OCI-LY1 (cell line): ENCODE data around the gene JUNB.

Experiments
- H2AFZ ChIP-seq: fragments of 200-600 bp; sonication (generic), shearing (Covaris generic); 2 replicates; pipeline ENCODE4 v1.6.0; 2014; ENCODE audit warnings: antibody characterized with exemption, mild to moderate bottlenecking, low read length
- H3F3A ChIP-seq: fragments of 200-600 bp; sonication (generic), shearing (Covaris generic); 2 replicates; pipeline ENCODE4 v1.6.0; 2014; ENCODE audit warnings: mild to moderate bottlenecking, antibody characterized with exemption, low read length, moderate library complexity; ENCODE audit not compliant: insufficient read depth
- H3K27ac ChIP-seq: fragments of 200-600 bp; sonication (generic); 2 replicates; pipeline ENCODE4 v1.5.1; 2014; ENCODE audit warnings: low read length, mixed run types, mild to moderate bottlenecking, low read depth; ENCODE audit not compliant: poor library complexity, severe bottlenecking
- H3K27me3 ChIP-seq: fragments of 200-600 bp; sonication (generic); 2 replicates; pipeline ENCODE4 v1.6.0; 2014; ENCODE audit warnings: antibody characterized with exemption, mild to moderate bottlenecking, low read length, moderate library complexity; ENCODE audit not compliant: insufficient read depth
- H3K36me3 ChIP-seq: fragments of 200-600 bp; sonication (generic); 2 replicates; pipeline ENCODE4 v1.6.1; 2014; ENCODE audit warnings: mild to moderate bottlenecking, antibody characterized with exemption, low read length, moderate library complexity, mixed read lengths; ENCODE audit not compliant: insufficient read depth
- H3K4me1 ChIP-seq: fragments of 200-600 bp; sonication (generic); 2 replicates; pipeline ENCODE4 v1.5.1; 2014; ENCODE audit warnings: mild to moderate bottlenecking, low read length, moderate library complexity; ENCODE audit not compliant: insufficient read depth, severe bottlenecking
- H3K4me2 ChIP-seq: fragments of 200-600 bp; sonication (generic), shearing (Covaris generic); 2 replicates; pipeline ENCODE4 v1.6.1; 2014; ENCODE audit warnings: low read length
- H3K4me3 ChIP-seq: fragments of 200-600 bp; sonication (generic); 2 replicates; pipeline ENCODE4 v1.5.1; 2014; ENCODE audit warnings: low read length, low read depth, mild to moderate bottlenecking, mixed read lengths; ENCODE audit not compliant: poor library complexity, severe bottlenecking
- H3K79me2 ChIP-seq: fragments of 200-600 bp; shearing (Covaris generic); 2 replicates; pipeline ENCODE4 v1.6.1; 2016; ENCODE audit warnings: mixed run types, low read length, mixed read lengths; ENCODE audit not compliant: insufficient read depth
- H3K9ac ChIP-seq: fragments of 200-600 bp; sonication (generic), shearing (Covaris generic); 2 replicates; pipeline ENCODE4 v1.6.1; 2014; ENCODE audit warnings: mild to moderate bottlenecking, low read length, mixed read lengths
- H3K9me2 ChIP-seq: fragments of 200-600 bp; sonication (generic), shearing (Covaris generic); 2 replicates; pipeline ENCODE4 v1.6.1; 2014; ENCODE audit warnings: low read depth, mild to moderate bottlenecking, low read length, mixed read lengths
- H3K9me3 ChIP-seq: fragments of 200-600 bp; shearing (Covaris generic); 2 replicates; pipeline ENCODE4 v1.6.1; 2014; ENCODE audit warnings: low read length, mixed read lengths
- H4K20me1 ChIP-seq: fragments of 200-600 bp; sonication (generic), shearing (Covaris generic); 2 replicates; pipeline ENCODE4 v1.6.0; 2016; ENCODE audit warnings: mild to moderate bottlenecking, low read length; ENCODE audit not compliant: insufficient read depth
- CTCF ChIP-seq: fragments of 200-600 bp; sonication (generic), shearing (Covaris generic); IDR thresholded peaks from 2 replicates; pipeline ENCODE4 v1.5.1; 2017; ENCODE audit warnings: mild to moderate bottlenecking, antibody characterized with exemption, low read length, moderate library complexity, mixed read lengths
- EZH2 ChIP-seq: fragments of 200-600 bp; sonication (generic), shearing (Covaris generic); IDR thresholded peaks from 2 replicates; pipeline ENCODE4 v1.8.0; 2017; ENCODE audit warnings: borderline replicate concordance, mixed run types, mild to moderate bottlenecking, antibody characterized with exemption, low read length, moderate library complexity, mixed read lengths

JUNB gene

GRCh38 chr19:12767666-12768065 lies 23.6 kb upstream of the JUNB start:
- Histone ChIP-seq H3K4me1 (peaks cover 12% of the 10 kb centered on the region), H3K79me2 (no peaks in the 10 kb centered on the region), H4K20me1 (no peaks in the 10 kb centered on the region), H3K27me3 (no peaks in the 10 kb centered on the region), H2AFZ (no peak overlapping the region), H3K27ac (no peak overlapping the region), H3K36me3 (0 out of 2 replicates have a peak, but pooled peaks cover 6% of the 10 kb centered on the region), H3K9me3 (no peaks in the 10 kb centered on the region), H3K9ac (no peak overlapping the region), H3K4me3 (no peak overlapping the region), H3K9me2 (no peaks in the 10 kb centered on the region), H3F3A (no peaks in the 10 kb centered on the region), H3K4me2 (no peak overlapping the region)
- TF ChIP-seq EZH2 (no peak), CTCF (no peak)

GRCh38 chr19:12769689-12770088 lies 21.6 kb upstream of the JUNB start:
- TF ChIP-seq CTCF (no peak), EZH2 (no peak)
- Histone ChIP-seq H3F3A (peaks cover 7% of the 10 kb centered on the region; the same call in 1 of the 2 replicates), H3K27ac (no peak overlapping the region), H4K20me1 (no peaks in the 10 kb centered on the region), H3K4me1 (peaks cover 15% of the 10 kb centered on the region), H2AFZ (no peak overlapping the region), H3K9me3 (no peaks in the 10 kb centered on the region), H3K9ac (no peak overlapping the region; the same call in 1 of the 2 replicates), H3K79me2 (no peaks in the 10 kb centered on the region), H3K36me3 (no peaks in the 10 kb centered on the region), H3K27me3 (no peaks in the 10 kb centered on the region), H3K4me3 (peak overlapping the region; percentile 5), H3K9me2 (no peaks in the 10 kb centered on the region), H3K4me2 (peak overlapping the region; percentile 46)

- Histone ChIP-seq H3K9me3 (no peaks in the 10 kb centered on the region), H4K20me1 (no peaks in the 10 kb centered on the region), H3K4me2 (no peak overlapping the region), H3K27me3 (no peaks in the 10 kb centered on the region), H3K4me1 (peaks cover 20% of the 10 kb centered on the region), H3K27ac (no peak overlapping the region), H3K9ac (no peak overlapping the region), H3K36me3 (no peaks in the 10 kb centered on the region), H2AFZ (no peak overlapping the region), H3K4me3 (no peak overlapping the region), H3K9me2 (no peaks in the 10 kb centered on the region), H3F3A (peaks cover 7% of the 10 kb centered on the region; the same call in 1 of the 2 replicates), H3K79me2 (no peaks in the 10 kb centered on the region)
- TF ChIP-seq CTCF (no peak), EZH2 (no peak)
These were observed 20.4 kb upstream of the JUNB start for GRCh38 chr19:12770922-12771321.
